ENCODE measurements around the gene SLC24A3. TPM values are rescaled to one million over a fixed set of nuclear protein-coding genes. Genes with fewer than 3 reads are reported as not detected.

Gene SLC24A3
- 0.08 TPM in 1 of 2 replicates, not detected in the other for total RNA-seq

DNA sequence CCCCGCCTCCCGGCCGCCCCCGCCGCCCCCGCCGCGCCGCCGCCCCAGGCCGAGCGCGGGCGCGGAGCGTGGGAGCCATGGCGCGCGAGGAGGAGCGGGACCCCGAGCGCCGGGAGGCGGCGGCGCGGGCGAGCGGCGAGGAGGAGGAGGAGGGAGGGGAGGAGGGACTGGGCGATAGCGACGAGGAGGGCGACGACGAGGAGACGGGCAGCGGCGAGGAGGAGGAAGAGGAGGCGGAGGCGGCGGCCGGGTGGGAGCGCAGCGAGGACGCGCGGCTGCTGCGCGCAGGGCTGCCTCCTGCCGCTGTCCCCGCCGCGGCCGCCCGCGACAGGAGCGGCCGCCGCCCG, at the start of gene SLC24A3:
Gene SLC24A3 (plus strand): TSS at position 174 of the 347 bp plus-strand sequence.
- no peak for TF ChIP-seq CTCF (IDR thresholded peaks at IDR 0.05; ENCODE audit: insufficient read depth, low read length, poor library complexity, severe bottlenecking)
- Histone ChIP-seq H3K4me3 (ENCODE audit: low read depth, low read length) (peak within 1 kb of the TSS; percentile 17), H3K27me3 (ENCODE audit: control insufficient read depth, insufficient read depth, low read length) (peaks cover 32% of the 10 kb centered on the region), H3K36me3 (ENCODE audit: control insufficient read depth, insufficient read depth, low read length) (no peaks in the 10 kb centered on the region)
- DNase-seq (ENCODE audit: low read depth), result no peak

DNA sequence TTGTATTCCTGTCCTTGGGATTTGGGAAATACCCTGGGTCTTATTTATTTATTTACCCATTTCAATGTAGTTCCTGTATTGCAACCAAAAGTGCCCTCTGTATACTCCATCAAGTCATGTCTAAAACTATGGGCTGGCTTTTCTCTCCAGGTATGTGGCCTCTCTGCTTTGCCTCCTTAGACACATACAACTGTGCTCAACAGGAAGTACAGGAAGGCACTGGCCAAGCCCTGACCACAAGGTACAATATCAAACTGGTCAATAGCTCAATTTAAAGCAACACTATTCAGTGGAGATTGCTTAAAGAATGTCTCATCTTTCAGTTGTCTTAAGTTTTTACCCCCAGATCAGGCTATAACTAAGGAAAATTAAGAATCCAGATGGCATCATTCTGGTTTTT, 42.3 kb upstream of the SLC24A3 start:
- TF ChIP-seq CTCF (IDR thresholded peaks at IDR 0.05; ENCODE audit: insufficient read depth, low read length, poor library complexity, severe bottlenecking), result no peak
- Histone ChIP-seq H3K36me3 (ENCODE audit: control insufficient read depth, insufficient read depth, low read length) (no peaks in the 10 kb centered on the region), H3K4me3 (ENCODE audit: low read depth, low read length) (no peak overlapping the region), H3K27me3 (ENCODE audit: control insufficient read depth, insufficient read depth, low read length) (no peaks in the 10 kb centered on the region)
- no peak for DNase-seq (ENCODE audit: low read depth)

DNA sequence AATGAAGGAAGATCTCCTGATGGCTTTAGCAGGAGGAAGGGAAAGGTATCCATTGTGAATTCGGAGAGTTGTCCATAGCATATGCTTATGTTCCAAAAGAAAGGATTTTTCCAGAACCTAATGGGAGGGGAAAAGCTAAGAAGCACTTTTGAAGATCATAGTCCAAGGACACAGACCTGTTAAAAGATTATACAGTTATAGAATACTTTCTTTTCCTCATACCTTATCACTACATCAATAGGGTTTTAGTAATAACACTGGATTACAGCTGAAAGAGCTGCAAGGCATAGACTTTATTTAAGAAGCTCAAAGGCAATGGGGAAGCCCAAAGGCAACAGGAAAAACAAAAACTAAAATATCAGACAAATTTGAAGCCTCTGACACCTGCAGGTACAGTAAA, 39.8 kb upstream of the SLC24A3 start:
- H3K4me3 ChIP-seq (ENCODE audit: low read depth, low read length), result no peak overlapping the region
- H3K27me3 ChIP-seq (ENCODE audit: control insufficient read depth, insufficient read depth, low read length), result no peaks in the 10 kb centered on the region
- TF ChIP-seq CTCF (IDR thresholded peaks at IDR 0.05; ENCODE audit: insufficient read depth, low read length, poor library complexity, severe bottlenecking), result no peak
- no peak for DNase-seq (ENCODE audit: low read depth)
- no peaks in the 10 kb centered on the region for H3K36me3 ChIP-seq (ENCODE audit: control insufficient read depth, insufficient read depth, low read length)

GRCh38 chr20:19176470-19177052, 35.9 kb upstream of the SLC24A3 start:
- Histone ChIP-seq H3K4me3 (ENCODE audit: low read depth, low read length) (no peak overlapping the region), H3K27me3 (ENCODE audit: control insufficient read depth, insufficient read depth, low read length) (no peaks in the 10 kb centered on the region), H3K36me3 (ENCODE audit: control insufficient read depth, insufficient read depth, low read length) (no peaks in the 10 kb centered on the region)
- no peak for DNase-seq (ENCODE audit: low read depth)
- TF ChIP-seq CTCF (IDR thresholded peaks at IDR 0.05; ENCODE audit: insufficient read depth, low read length, poor library complexity, severe bottlenecking), result no peak

GRCh38 chr20:19181552-19181951, 30.9 kb upstream of the SLC24A3 start:
- no peak overlapping the region for H3K4me3 ChIP-seq (ENCODE audit: low read depth, low read length)
- no peaks in the 10 kb centered on the region for H3K27me3 ChIP-seq (ENCODE audit: control insufficient read depth, insufficient read depth, low read length)
- no peak for TF ChIP-seq CTCF (IDR thresholded peaks at IDR 0.05; ENCODE audit: insufficient read depth, low read length, poor library complexity, severe bottlenecking)
- no peak for DNase-seq (ENCODE audit: low read depth)
- H3K36me3 ChIP-seq (ENCODE audit: control insufficient read depth, insufficient read depth, low read length), result no peaks in the 10 kb centered on the region

DNA sequence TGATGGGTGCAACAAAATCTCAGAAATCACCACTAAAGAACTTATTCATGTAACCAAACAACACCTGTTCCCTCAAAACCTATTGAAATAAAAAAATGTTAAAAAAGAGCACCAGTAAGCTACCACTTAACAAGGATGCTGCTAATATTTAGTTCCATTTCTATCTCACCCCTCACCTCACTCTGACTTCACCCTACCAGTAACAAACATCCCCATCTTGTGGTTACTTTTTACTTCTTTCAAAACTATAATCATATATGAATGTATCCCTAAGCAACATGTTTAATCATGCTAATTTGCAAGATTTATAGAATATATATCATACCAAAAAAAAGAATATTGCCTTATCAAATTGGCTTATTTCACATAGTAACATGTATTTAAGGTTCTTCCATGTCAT, 27.4 kb upstream of the SLC24A3 start:
- no peak for DNase-seq (ENCODE audit: low read depth)
- TF ChIP-seq CTCF (IDR thresholded peaks at IDR 0.05; ENCODE audit: insufficient read depth, low read length, poor library complexity, severe bottlenecking), result no peak
- Histone ChIP-seq H3K27me3 (ENCODE audit: control insufficient read depth, insufficient read depth, low read length) (no peaks in the 10 kb centered on the region), H3K4me3 (ENCODE audit: low read depth, low read length) (no peak overlapping the region), H3K36me3 (ENCODE audit: control insufficient read depth, insufficient read depth, low read length) (no peaks in the 10 kb centered on the region)
